ENCODE results near the gene SPACA6. TPM values are rescaled to one million over a fixed set of nuclear protein-coding genes. Genes with fewer than 3 reads are reported as not detected.

The SPACA6 gene
- total and polyA plus RNA-seq, 2 experiments from 2014 or later, result 5.1 to 11.5 TPM

GRCh38 chr19:51703575-51704515 is 10.7 kb downstream of the SPACA6 start (continued):
- TF ChIP-seq ZNF462 (CRISPR knock-in tag; IDR thresholded peaks at IDR 0.05), result no peak
- no peak for TF ChIP-seq JUNB (IDR thresholded peaks at IDR 0.05; ENCODE audit: unreplicated experiment)
- TF ChIP-seq ETS1 (IDR thresholded peaks at IDR 0.05), result no peak
- no peak for TF ChIP-seq EZH2 (IDR thresholded peaks at IDR 0.05; ENCODE audit: low read depth, unreplicated experiment)
- TF ChIP-seq CTCF (conservative IDR thresholded peaks at IDR 0.05; ENCODE audit: low read depth in 2 of 2), result peak; percentile 49 to 61
